ENCODE data around the gene COPE. TPM values are rescaled to one million over a fixed set of nuclear protein-coding genes. Genes with fewer than 3 reads are reported as not detected.

Gene COPE
- total and polyA plus RNA-seq, 2 experiments from 2014 or later = 322 to 347 TPM

DNA sequence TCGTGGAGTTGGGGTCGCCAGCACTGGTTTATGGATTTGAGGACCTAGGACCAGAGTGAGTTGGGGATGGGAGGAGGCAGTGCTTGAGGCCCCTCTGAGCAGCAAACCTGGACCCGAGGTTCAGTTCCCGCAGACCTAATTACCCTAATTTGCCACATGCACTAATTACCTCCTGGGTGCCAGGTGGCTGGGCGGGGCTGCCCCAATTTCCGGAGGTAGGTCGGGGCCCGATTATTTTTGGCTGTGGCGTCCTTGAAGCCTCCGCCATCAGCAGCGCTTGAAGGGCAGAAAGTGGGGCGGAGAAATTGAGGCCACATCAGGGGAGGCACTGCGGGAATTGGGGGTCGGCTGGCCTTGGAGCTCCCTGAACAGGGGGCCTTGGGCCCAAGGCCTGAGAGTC is 27.7 kb upstream of the COPE start:
- Histone ChIP-seq H3K9ac (no peak overlapping the region), H3K36me3 (ENCODE audit: low read depth) (no peaks in the 10 kb centered on the region), H3K27me3 (replicated peaks; ENCODE audit: insufficient read depth) (no peaks in the 10 kb centered on the region), H3K4me1 (ENCODE audit: insufficient read depth) (peaks cover 6% of the 10 kb centered on the region; the same call in 1 of the 2 replicates), H3K9me2 (ENCODE audit: insufficient read depth) (no peaks in the 10 kb centered on the region), H4K20me1 (ENCODE audit: insufficient read depth) (no peaks in the 10 kb centered on the region), H3K4me2 (ENCODE audit: unreplicated experiment) (no peak overlapping the region), H3K4me3 (no peak overlapping the region), H3K79me2 (ENCODE audit: insufficient read depth) (peaks cover 3% of the 10 kb centered on the region; the same call in 1 of the 2 replicates), H3K9me3 (ENCODE audit: low read depth) (no peaks in the 10 kb centered on the region), H3K27ac (no peak overlapping the region), H2AFZ (no peak overlapping the region), H3F3A (ENCODE audit: insufficient read depth) (peaks cover 8% of the 10 kb centered on the region; the same call in 1 of the 2 replicates)
- in situ Hi-C loops (cut with MboI) = no loop called here
- WGBS, 2 experiments (ENCODE audit: low coverage in 1 of 2, low lambda C conversion rate in 2 of 2, missing lambda C conversion rate in 2 of 2) = 94 to 97% methylated on average over 14 of the region's 14 CpGs
- no peak for DNase-seq
- TF ChIP-seq EZH2 (IDR thresholded peaks at IDR 0.05; ENCODE audit: insufficient read depth, poor library complexity, severe bottlenecking) (no peak), EZH2phosphoT487 (IDR thresholded peaks at IDR 0.05; ENCODE audit: insufficient read depth, low read depth) (no peak)

DNA sequence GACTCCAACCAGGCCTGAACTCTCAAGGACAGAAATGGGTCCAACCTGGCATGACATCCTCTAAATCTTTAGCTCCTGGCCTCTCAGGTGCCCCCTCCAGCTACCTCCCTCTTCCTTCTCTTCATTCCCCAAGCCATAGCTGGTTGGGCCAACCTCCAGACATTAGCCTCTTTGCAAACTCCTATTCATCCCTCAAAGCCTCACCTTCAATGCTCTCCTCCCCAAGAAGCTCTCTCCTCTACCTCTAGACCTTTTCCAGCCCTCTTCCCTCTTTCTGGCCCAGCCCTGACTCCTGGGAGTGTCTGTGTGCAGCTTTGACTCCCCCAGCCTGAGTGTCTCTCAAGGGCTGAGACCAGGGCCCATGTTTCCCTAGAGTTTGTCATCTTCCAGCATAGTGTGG is 27.1 kb upstream of the COPE start:
- Histone ChIP-seq H3K4me3 (no peak overlapping the region), H3K27me3 (replicated peaks; ENCODE audit: insufficient read depth) (no peaks in the 10 kb centered on the region), H3K9me2 (ENCODE audit: insufficient read depth) (no peaks in the 10 kb centered on the region), H3K9me3 (ENCODE audit: low read depth) (no peaks in the 10 kb centered on the region), H4K20me1 (ENCODE audit: insufficient read depth) (no peaks in the 10 kb centered on the region), H3K4me1 (ENCODE audit: insufficient read depth) (peaks cover 6% of the 10 kb centered on the region; the same call in 1 of the 2 replicates), H3K27ac (no peak overlapping the region), H3K79me2 (ENCODE audit: insufficient read depth) (peaks cover 5% of the 10 kb centered on the region; the same call in 1 of the 2 replicates), H3K36me3 (ENCODE audit: low read depth) (no peaks in the 10 kb centered on the region), H2AFZ (no peak overlapping the region), H3K4me2 (ENCODE audit: unreplicated experiment) (no peak overlapping the region), H3F3A (ENCODE audit: insufficient read depth) (peaks cover 4% of the 10 kb centered on the region; the same call in 1 of the 2 replicates), H3K9ac (no peak overlapping the region)
- DNase-seq = no peak
- in situ Hi-C loops (cut with MboI) = no loop called here
- TF ChIP-seq EZH2 (IDR thresholded peaks at IDR 0.05; ENCODE audit: insufficient read depth, poor library complexity, severe bottlenecking) = no peak
- TF ChIP-seq EZH2phosphoT487 (IDR thresholded peaks at IDR 0.05; ENCODE audit: insufficient read depth, low read depth) = no peak

DNA sequence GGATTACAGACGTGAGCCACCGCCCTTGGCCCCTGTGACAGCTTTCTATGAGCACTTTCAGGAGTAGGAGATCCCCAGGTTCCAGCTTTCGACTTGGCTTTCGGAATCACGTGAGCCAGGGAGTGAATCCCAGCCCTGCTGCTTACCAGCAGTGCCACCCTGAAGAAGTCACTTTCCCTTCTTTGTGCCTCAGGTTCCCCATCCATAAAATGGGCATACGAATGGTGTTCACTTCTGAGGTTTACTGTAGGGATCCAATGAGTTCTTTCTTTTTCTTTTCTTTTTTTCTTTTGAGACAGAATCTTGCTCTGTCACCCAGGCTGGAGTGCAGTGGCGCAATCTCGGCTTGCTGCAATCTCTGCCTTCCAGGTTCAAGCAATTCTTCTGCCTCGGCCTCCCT is 26.1 kb upstream of the COPE start:
- DNase-seq = no peak
- H3K9ac ChIP-seq = no peak overlapping the region
- WGBS, 2 experiments (ENCODE audit: low coverage in 1 of 2, low lambda C conversion rate in 2 of 2, missing lambda C conversion rate in 2 of 2) = 90 to 92% methylated on average over 9 of the region's 9 CpGs
- H4K20me1 ChIP-seq (ENCODE audit: insufficient read depth) = no peaks in the 10 kb centered on the region
- no peak overlapping the region for H3K4me2 ChIP-seq (ENCODE audit: unreplicated experiment)
- in situ Hi-C loops (cut with MboI) = no loop called here
- H3K27ac ChIP-seq = no peak overlapping the region
- TF ChIP-seq EZH2 (IDR thresholded peaks at IDR 0.05; ENCODE audit: insufficient read depth, poor library complexity, severe bottlenecking) = no peak
- no peak for TF ChIP-seq EZH2phosphoT487 (IDR thresholded peaks at IDR 0.05; ENCODE audit: insufficient read depth, low read depth)
- H3K9me2 ChIP-seq (ENCODE audit: insufficient read depth) = no peaks in the 10 kb centered on the region
- H3K79me2 ChIP-seq (ENCODE audit: insufficient read depth) = peaks cover 9% of the 10 kb centered on the region
- H3K9me3 ChIP-seq (ENCODE audit: low read depth) = no peaks in the 10 kb centered on the region
- no peaks in the 10 kb centered on the region for H3K27me3 ChIP-seq (replicated peaks; ENCODE audit: insufficient read depth)
- H2AFZ ChIP-seq = no peak overlapping the region
- H3K4me3 ChIP-seq = no peak overlapping the region
- no peaks in the 10 kb centered on the region for H3F3A ChIP-seq (ENCODE audit: insufficient read depth)
- H3K36me3 ChIP-seq (ENCODE audit: low read depth) = no peaks in the 10 kb centered on the region
- H3K4me1 ChIP-seq (ENCODE audit: insufficient read depth) = 0 out of 2 replicates have a peak, but pooled peaks cover 3% of the 10 kb centered on the region

GRCh38 chr19:18943465-18943864 is 24.3 kb upstream of the COPE start:
- no peaks in the 10 kb centered on the region for H3K9me3 ChIP-seq (ENCODE audit: low read depth)
- no peak overlapping the region for H2AFZ ChIP-seq
- H3K9ac ChIP-seq = no peak overlapping the region
- no peaks in the 10 kb centered on the region for H3K9me2 ChIP-seq (ENCODE audit: insufficient read depth)
- H3K4me3 ChIP-seq = no peak overlapping the region
- in situ Hi-C loops (cut with MboI) = no loop called here
- H3K4me1 ChIP-seq (ENCODE audit: insufficient read depth) = peaks cover 9% of the 10 kb centered on the region; the same call in 1 of the 2 replicates
- no peaks in the 10 kb centered on the region for H3K27me3 ChIP-seq (replicated peaks; ENCODE audit: insufficient read depth)
- 94 to 96% methylated on average over 4 of the region's 4 CpGs for WGBS, 2 experiments (ENCODE audit: low coverage in 1 of 2, low lambda C conversion rate in 2 of 2, missing lambda C conversion rate in 2 of 2)
- H4K20me1 ChIP-seq (ENCODE audit: insufficient read depth) = no peaks in the 10 kb centered on the region
- TF ChIP-seq EZH2phosphoT487 (IDR thresholded peaks at IDR 0.05; ENCODE audit: insufficient read depth, low read depth) (no peak), EZH2 (IDR thresholded peaks at IDR 0.05; ENCODE audit: insufficient read depth, poor library complexity, severe bottlenecking) (no peak)
- H3K27ac ChIP-seq = no peak overlapping the region
- no peaks in the 10 kb centered on the region for H3K36me3 ChIP-seq (ENCODE audit: low read depth)
- no peak for DNase-seq
- H3F3A ChIP-seq (ENCODE audit: insufficient read depth) = no peaks in the 10 kb centered on the region
- H3K4me2 ChIP-seq (ENCODE audit: unreplicated experiment) = no peak overlapping the region
- peaks cover 27% of the 10 kb centered on the region for H3K79me2 ChIP-seq (ENCODE audit: insufficient read depth)

GRCh38 chr19:18942692-18943091 is 23.5 kb upstream of the COPE start:
- Histone ChIP-seq H3K36me3 (ENCODE audit: low read depth) (0 out of 2 replicates have a peak, but pooled peaks cover 3% of the 10 kb centered on the region), H3K27ac (no peak overlapping the region), H4K20me1 (ENCODE audit: insufficient read depth) (no peaks in the 10 kb centered on the region), H3K79me2 (ENCODE audit: insufficient read depth) (peaks cover 27% of the 10 kb centered on the region), H3K4me3 (no peak overlapping the region), H3K9ac (no peak overlapping the region), H3K9me3 (ENCODE audit: low read depth) (no peaks in the 10 kb centered on the region), H3K27me3 (replicated peaks; ENCODE audit: insufficient read depth) (no peaks in the 10 kb centered on the region), H3K4me1 (ENCODE audit: insufficient read depth) (peaks cover 9% of the 10 kb centered on the region; the same call in 1 of the 2 replicates), H3K9me2 (ENCODE audit: insufficient read depth) (no peaks in the 10 kb centered on the region), H2AFZ (no peak overlapping the region), H3F3A (ENCODE audit: insufficient read depth) (no peaks in the 10 kb centered on the region), H3K4me2 (ENCODE audit: unreplicated experiment) (no peak overlapping the region)
- no peak for TF ChIP-seq EZH2phosphoT487 (IDR thresholded peaks at IDR 0.05; ENCODE audit: insufficient read depth, low read depth)
- TF ChIP-seq EZH2 (IDR thresholded peaks at IDR 0.05; ENCODE audit: insufficient read depth, poor library complexity, severe bottlenecking) = no peak
- WGBS, 2 experiments (ENCODE audit: low coverage in 1 of 2, low lambda C conversion rate in 2 of 2, missing lambda C conversion rate in 2 of 2) = 96 to 99% methylated on average over 6 of the region's 6 CpGs
- DNase-seq = no peak
- in situ Hi-C loops (cut with MboI) = no loop called here

Measured in GM23248 (cell line).